Smooth muscle cell (in vitro differentiated cells): Measurements from ENCODE around the gene SLC45A1. TPM values are rescaled to one million over a fixed set of nuclear protein-coding genes. Genes with fewer than 3 reads are reported as not detected.
A peak's percentile ranks its signal among the peaks of the same experiment; 100 is the strongest.

Experiments used
- DNase-seq: peaks from one replicate; lab custom pipeline; 2025; ENCODE audit not compliant: unreplicated experiment; lab: John Stamatoyannopoulos, UW
- H2AFZ ChIP-seq: fragments of 200-600 bp; sonication (generic); 2 replicates; pipeline ENCODE4 v1.6.0; 2016; ENCODE audit warnings: antibody characterized with exemption, low read depth, mild to moderate bottlenecking
- H3F3A ChIP-seq: fragments of 200-600 bp; sonication (generic); 2 replicates; pipeline ENCODE4 v1.6.0; 2017; ENCODE audit warnings: antibody characterized with exemption, low read depth
- H3K27ac ChIP-seq: fragments of 200-600 bp; sonication (generic); 2 replicates; pipeline ENCODE4 v1.5.1; 2016; ENCODE audit warnings: low read depth, mild to moderate bottlenecking
- H3K27me3 ChIP-seq: fragments of 200-600 bp; sonication (generic); 2 replicates; pipeline ENCODE4 v1.6.1; 2016; ENCODE audit warnings: low read depth, mild to moderate bottlenecking
- H3K36me3 ChIP-seq: fragments of 200-600 bp; sonication (generic); 2 replicates; pipeline ENCODE4 v1.5.1; 2016; ENCODE audit warnings: low read depth
- H3K4me1 ChIP-seq: fragments of 200-600 bp; sonication (generic); 2 replicates; pipeline ENCODE4 v1.5.1; 2016; ENCODE audit warnings: low read depth
- H3K4me2 ChIP-seq: fragments of 200-600 bp; sonication (generic); 2 replicates; pipeline ENCODE4 v1.6.0; 2016; ENCODE audit warnings: mild to moderate bottlenecking
- H3K4me3 ChIP-seq: fragments of 200-600 bp; sonication (generic); 2 replicates; pipeline ENCODE4 v1.5.1; 2016; ENCODE audit warnings: mild to moderate bottlenecking
- H3K79me2 ChIP-seq: fragments of 200-600 bp; sonication (generic); 2 replicates; pipeline ENCODE4 v1.6.0; 2016; ENCODE audit warnings: low read depth, mild to moderate bottlenecking
- H3K9ac ChIP-seq: fragments of 200-600 bp; sonication (generic); 2 replicates; pipeline ENCODE4 v1.6.0; 2016; ENCODE audit warnings: low read depth
- H3K9me3 ChIP-seq: fragments of 200-600 bp; sonication (generic); replicated peaks from 2 replicates; pipeline ENCODE4 v1.5.1; 2016; ENCODE audit warnings: low read depth
- H4K20me1 ChIP-seq: fragments of 200-600 bp; sonication (generic); 2 replicates; pipeline ENCODE4 v1.6.0; 2016; ENCODE audit warnings: low read depth
- CTCF ChIP-seq: fragments of 200-600 bp; sonication (generic); IDR thresholded peaks from 2 replicates; pipeline ENCODE4 v1.5.1; 2017; ENCODE audit warnings: borderline replicate concordance, mild to moderate bottlenecking, antibody characterized with exemption; ENCODE audit not compliant: insufficient read depth, poor library complexity, severe bottlenecking
- WGBS: methylation state at CpG from one replicate; pipeline ENCODE4 v1.1.7; 2016; ENCODE audit warnings: low lambda C conversion rate; 5-methylcytosine and 5-hydroxymethylcytosine counted together
- polyA plus RNA-seq: library from polyadenylated mRNA; unstranded; fragments of >200 nt; fragmentation: Nextera tagmentation; extraction: Ambion mirVana; gene quantifications from 2 replicates; pipeline ENCODE4 v1.2.1, GENCODE V29; 2016
- total RNA-seq: library from RNA; depleted of rRNA; stranded (reverse); fragments of >200 nt; gene quantifications from 2 replicates; pipeline ENCODE4 v1.2.3, GENCODE V29; 2014

SLC45A1 gene
- total and polyA plus RNA-seq, 2 experiments from 2014 or later: 1.7 to 1.8 TPM

GRCh38 chr1:8340448-8340847 is 22.5 kb downstream of the SLC45A1 start:
- Histone ChIP-seq H3K4me1 (no peaks in the 10 kb centered on the region), H3K27me3 (no peaks in the 10 kb centered on the region), H3K27ac (no peak overlapping the region), H4K20me1 (no peaks in the 10 kb centered on the region), H3K9me3 (no peaks in the 10 kb centered on the region), H3K79me2 (no peaks in the 10 kb centered on the region), H3F3A (no peaks in the 10 kb centered on the region), H2AFZ (no peak overlapping the region), H3K4me3 (no peak overlapping the region), H3K36me3 (no peaks in the 10 kb centered on the region), H3K4me2 (no peak overlapping the region), H3K9ac (no peak overlapping the region)
- WGBS: 97% methylated on average over 6 of the region's 6 CpGs
- no peak for DNase-seq
- no peak for TF ChIP-seq CTCF

GRCh38 chr1:8342325-8342724 is 24.4 kb downstream of the SLC45A1 start:
- no peaks in the 10 kb centered on the region for H3K27me3 ChIP-seq
- no peak overlapping the region for H3K4me3 ChIP-seq
- H3K9ac ChIP-seq: no peak overlapping the region
- no peaks in the 10 kb centered on the region for H3F3A ChIP-seq
- no peak for DNase-seq
- WGBS: 88% methylated on average over 10 of the region's 10 CpGs
- H3K9me3 ChIP-seq: no peaks in the 10 kb centered on the region
- TF ChIP-seq CTCF: no peak
- H3K79me2 ChIP-seq: no peaks in the 10 kb centered on the region
- H4K20me1 ChIP-seq: no peaks in the 10 kb centered on the region
- H3K36me3 ChIP-seq: no peaks in the 10 kb centered on the region
- H2AFZ ChIP-seq: no peak overlapping the region
- no peaks in the 10 kb centered on the region for H3K4me1 ChIP-seq
- no peak overlapping the region for H3K4me2 ChIP-seq
- no peak overlapping the region for H3K27ac ChIP-seq

- Histone ChIP-seq H4K20me1 (no peaks in the 10 kb centered on the region), H3K9ac (no peak overlapping the region), H3K4me3 (no peak overlapping the region), H3K9me3 (no peaks in the 10 kb centered on the region), H3F3A (no peaks in the 10 kb centered on the region), H3K36me3 (no peaks in the 10 kb centered on the region), H3K27ac (no peak overlapping the region), H3K79me2 (no peaks in the 10 kb centered on the region), H3K27me3 (no peaks in the 10 kb centered on the region), H3K4me2 (no peak overlapping the region), H3K4me1 (no peaks in the 10 kb centered on the region), H2AFZ (no peak overlapping the region)
- 80% methylated on average over 11 of the region's 11 CpGs for WGBS
- no peak for TF ChIP-seq CTCF
- no peak for DNase-seq
These were observed 25.1 kb downstream of the SLC45A1 start for GRCh38 chr1:8343044-8343443.

- H3K27ac ChIP-seq: no peak overlapping the region
These were observed 25.6 kb downstream of the SLC45A1 start for GRCh38 chr1:8343464-8344001.

More at GRCh38 chr1:8343464-8344001, 25.6 kb downstream of the SLC45A1 start:
- no peaks in the 10 kb centered on the region for H3K79me2 ChIP-seq
- H3K36me3 ChIP-seq: no peaks in the 10 kb centered on the region
- no peak for TF ChIP-seq CTCF
- peak; percentile 9 for DNase-seq
- H3F3A ChIP-seq: no peaks in the 10 kb centered on the region
- H3K9me3 ChIP-seq: no peaks in the 10 kb centered on the region
- H3K9ac ChIP-seq: no peak overlapping the region
- H4K20me1 ChIP-seq: no peaks in the 10 kb centered on the region
- H3K4me2 ChIP-seq: peak overlapping the region; percentile 69
- H3K27me3 ChIP-seq: no peaks in the 10 kb centered on the region
- 50% methylated on average over 32 of the region's 32 CpGs for WGBS
- no peaks in the 10 kb centered on the region for H3K4me1 ChIP-seq
- H3K4me3 ChIP-seq: no peak overlapping the region
- no peak overlapping the region for H2AFZ ChIP-seq
